CD4-positive, alpha-beta T cell treated with Interferon gamma for 1 hour (primary cell): Measurements from ENCODE around the gene RPP14.

Source experiments
- DNase-seq: peaks from one replicate; pipeline ENCODE4 v3.0.0-alpha.2; 2020

Gene RPP14

GRCh38 chr3:58359621-58360020 is 53.6 kb downstream of the RPP14 start:
- DNase-seq = no peak

GRCh38 chr3:58361866-58362265 is 55.8 kb downstream of the RPP14 start:
- no peak for DNase-seq

- no peak for DNase-seq
Observed at GRCh38 chr3:58366699-58367098, 60.7 kb downstream of the RPP14 start.

GRCh38 chr3:58369038-58369437 is 63.0 kb downstream of the RPP14 start:
- DNase-seq = no peak
